ENCODE measurements around the gene CCDC17. TPM values are rescaled to one million over a fixed set of nuclear protein-coding genes. Genes with fewer than 3 reads are reported as not detected.

The CCDC17 gene
- total and polyA plus RNA-seq, 7 donors = 0.69 to 2.1 (median 1.2) TPM

DNA sequence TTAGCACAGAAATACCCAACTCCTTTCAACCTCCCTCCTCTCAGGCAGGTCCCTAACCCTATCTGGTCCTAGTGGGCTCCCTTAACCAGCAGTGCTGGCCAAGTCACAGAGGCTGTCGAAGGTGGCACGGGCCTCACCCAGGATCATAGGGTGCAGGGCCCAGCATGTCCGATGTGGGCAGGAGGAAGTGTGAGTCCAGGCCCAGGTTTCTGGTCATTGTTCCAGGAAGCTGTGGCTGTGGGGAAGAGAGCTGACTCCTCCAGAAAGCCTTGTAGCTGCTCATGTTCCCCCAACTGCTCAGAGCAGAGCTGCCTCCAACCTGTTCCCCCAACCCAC lies 2.4 kb downstream of the CCDC17 start:
- Histone ChIP-seq H3K27me3 (ENCODE audit: insufficient read depth in 3 of 3, low read length in 2 of 3) (no peaks in the 10 kb centered on the region), H3K27ac (peak overlapping the region; percentile 23), H3K4me3 (no peak overlapping the region), H3K9me3 (no peaks in the 10 kb centered on the region), H3K4me1 (no peaks in the 10 kb centered on the region), H3K36me3 (ENCODE audit: insufficient read depth in 1 of 2, low read depth in 1 of 2) (peaks cover 11 to 55% of the 10 kb centered on the region in 2 donors)
- peak; percentile 7 to 41 (median 22) for ATAC-seq
- intact Hi-C loops (cut with DNase I) = no loop called here
- 53 to 61% (median 57%) methylated on average over 3 of the region's 3 CpGs for WGBS, 3 donors
- no peak for DNase-seq
- TF ChIP-seq, protein P1, sequence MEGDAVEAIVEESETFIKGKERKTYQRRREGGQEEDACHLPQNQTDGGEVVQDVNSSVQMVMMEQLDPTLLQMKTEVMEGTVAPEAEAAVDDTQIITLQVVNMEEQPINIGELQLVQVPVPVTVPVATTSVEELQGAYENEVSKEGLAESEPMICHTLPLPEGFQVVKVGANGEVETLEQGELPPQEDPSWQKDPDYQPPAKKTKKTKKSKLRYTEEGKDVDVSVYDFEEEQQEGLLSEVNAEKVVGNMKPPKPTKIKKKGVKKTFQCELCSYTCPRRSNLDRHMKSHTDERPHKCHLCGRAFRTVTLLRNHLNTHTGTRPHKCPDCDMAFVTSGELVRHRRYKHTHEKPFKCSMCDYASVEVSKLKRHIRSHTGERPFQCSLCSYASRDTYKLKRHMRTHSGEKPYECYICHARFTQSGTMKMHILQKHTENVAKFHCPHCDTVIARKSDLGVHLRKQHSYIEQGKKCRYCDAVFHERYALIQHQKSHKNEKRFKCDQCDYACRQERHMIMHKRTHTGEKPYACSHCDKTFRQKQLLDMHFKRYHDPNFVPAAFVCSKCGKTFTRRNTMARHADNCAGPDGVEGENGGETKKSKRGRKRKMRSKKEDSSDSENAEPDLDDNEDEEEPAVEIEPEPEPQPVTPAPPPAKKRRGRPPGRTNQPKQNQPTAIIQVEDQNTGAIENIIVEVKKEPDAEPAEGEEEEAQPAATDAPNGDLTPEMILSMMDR (IDR thresholded peaks at IDR 0.05) = no peak

DNA sequence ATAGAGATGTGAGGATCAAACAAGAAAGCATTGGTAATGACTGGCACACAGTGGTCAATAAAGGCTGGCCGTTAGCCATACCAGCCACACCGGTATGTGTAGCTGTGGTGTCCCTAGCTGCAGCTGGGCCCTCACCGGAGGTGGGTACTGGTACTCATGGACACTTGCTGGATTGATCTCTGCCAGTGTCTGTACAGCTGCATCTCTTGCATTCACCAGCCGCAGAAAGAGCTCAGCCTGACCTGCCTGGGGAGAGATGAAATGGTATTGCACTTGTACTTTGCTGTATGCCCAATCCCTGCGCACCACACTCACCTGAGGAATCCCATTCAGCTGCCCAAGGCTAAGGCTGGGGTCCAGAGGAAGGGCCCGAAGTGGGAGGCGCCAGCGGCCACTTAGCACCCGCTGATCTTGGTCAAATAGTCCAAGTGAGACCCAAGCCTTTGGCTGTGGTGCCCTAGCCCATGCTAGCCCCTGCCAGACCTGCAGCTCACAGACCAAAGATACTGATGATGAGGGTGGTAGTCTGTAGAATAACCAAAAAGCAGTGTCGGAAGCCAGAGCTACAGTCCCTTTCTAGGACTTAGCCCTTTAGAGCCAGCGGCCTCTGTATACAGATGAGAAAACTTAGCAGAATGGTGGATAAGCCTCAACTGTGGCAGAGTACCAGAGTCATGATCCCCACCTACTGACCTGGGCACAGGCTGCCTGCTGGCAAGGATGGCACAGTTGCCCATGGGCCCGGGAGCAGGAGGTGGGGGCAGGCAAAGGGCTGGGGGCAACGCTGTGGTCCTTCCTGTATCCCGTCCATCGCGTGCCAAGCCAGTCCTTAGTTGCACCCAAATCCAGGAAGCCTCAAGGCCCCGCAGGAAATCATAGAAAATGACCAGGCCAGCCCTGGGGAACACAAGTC lies 3.0 kb downstream of the CCDC17 start:
- Histone ChIP-seq H3K9me3 (no peaks in the 10 kb centered on the region), H3K36me3 (ENCODE audit: insufficient read depth in 1 of 2, low read depth in 1 of 2) (peaks cover 14 to 55% of the 10 kb centered on the region in 2 donors), H3K4me3 (no peak overlapping the region), H3K27me3 (ENCODE audit: insufficient read depth in 3 of 3, low read length in 2 of 3) (no peaks in the 10 kb centered on the region), H3K4me1 (no peaks in the 10 kb centered on the region), H3K27ac (peak overlapping the region; percentile 23)
- peak in 3 of 4 donors; percentile 4 to 16 (median 15) for ATAC-seq
- TF ChIP-seq, protein P1 (IDR thresholded peaks at IDR 0.05) = no peak
- intact Hi-C loops (cut with DNase I) = no loop called here
- DNase-seq = no peak
- WGBS, 3 donors = 77 to 87% (median 85%) methylated on average over 17 of the region's 17 CpGs

DNA sequence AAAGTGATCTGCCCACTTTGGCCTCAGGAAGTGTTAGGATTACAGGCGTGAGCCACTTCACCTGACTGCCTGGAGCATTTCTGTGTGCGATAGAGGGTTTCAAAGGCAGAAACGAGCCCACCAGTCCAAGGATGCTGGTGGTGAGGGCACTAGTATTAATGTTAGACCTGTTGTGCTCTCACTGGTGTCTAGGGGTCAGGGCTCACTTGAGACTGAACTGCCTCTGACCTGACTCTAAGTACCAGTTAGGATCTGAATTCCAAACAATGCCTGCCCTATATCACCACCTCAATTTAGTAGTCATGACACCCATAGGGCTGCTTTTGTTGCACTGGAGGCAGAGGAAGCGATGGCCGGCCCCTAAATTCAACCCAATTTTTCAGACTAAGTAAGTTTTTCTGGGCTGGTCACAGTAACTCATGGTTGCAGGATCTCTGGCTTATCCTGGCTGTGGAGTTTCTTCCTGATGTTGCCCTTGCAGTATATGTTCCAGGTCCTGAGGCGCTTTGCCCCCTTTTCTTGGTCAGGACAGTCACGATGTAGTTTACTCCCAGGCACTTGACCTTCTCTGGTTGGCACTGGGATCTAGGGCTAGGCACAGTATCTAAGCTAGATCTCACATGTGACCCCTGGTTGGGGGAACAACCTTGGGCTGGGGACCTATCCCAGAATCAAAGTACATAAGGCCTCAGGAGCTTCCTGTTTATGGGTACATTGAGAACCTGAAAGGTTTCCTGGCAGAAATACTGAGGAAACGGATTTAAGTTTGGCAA lies 4.5 kb downstream of the CCDC17 start:
- Histone ChIP-seq H3K9me3 (no peaks in the 10 kb centered on the region), H3K27ac (no peak overlapping the region), H3K4me1 (no peaks in the 10 kb centered on the region), H3K36me3 (ENCODE audit: insufficient read depth in 1 of 2, low read depth in 1 of 2) (peaks cover 18 to 64% of the 10 kb centered on the region in 2 donors), H3K27me3 (ENCODE audit: insufficient read depth in 3 of 3, low read length in 2 of 3) (no peaks in the 10 kb centered on the region), H3K4me3 (no peak overlapping the region)
- intact Hi-C loops (cut with DNase I) = no loop called here
- WGBS, 3 donors = 62 to 71% (median 68%) methylated on average over 8 of the region's 8 CpGs
- no peak for DNase-seq
- TF ChIP-seq, protein P1 (IDR thresholded peaks at IDR 0.05) = no peak
- ATAC-seq = no peak

DNA sequence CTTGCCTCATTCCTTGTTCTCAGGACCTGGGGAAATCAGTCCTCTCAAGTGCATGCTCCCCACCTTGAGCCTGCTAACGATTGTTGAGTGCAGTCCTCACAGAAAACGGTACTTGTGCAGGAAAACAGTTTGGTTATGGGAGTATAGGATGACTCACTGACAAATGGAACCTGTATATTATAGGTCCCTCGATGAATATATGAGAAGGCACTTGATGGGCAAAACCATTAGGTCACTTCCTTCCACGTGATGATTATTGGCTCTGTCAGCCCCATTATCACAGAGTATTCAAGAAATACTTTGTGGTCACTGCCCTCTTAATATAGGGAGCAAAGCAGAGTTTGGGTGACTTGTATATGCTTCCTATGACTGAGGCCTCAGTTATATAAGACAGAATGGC lies 6.2 kb downstream of the CCDC17 start:
- ATAC-seq (no peak), DNase-seq (no peak)
- H3K4me3 ChIP-seq = no peak overlapping the region
- H3K9me3 ChIP-seq = no peaks in the 10 kb centered on the region
- no peaks in the 10 kb centered on the region for H3K4me1 ChIP-seq
- TF ChIP-seq, protein P1 (IDR thresholded peaks at IDR 0.05) = no peak
- H3K36me3 ChIP-seq (ENCODE audit: insufficient read depth in 1 of 2, low read depth in 1 of 2) = peaks cover 18 to 77% of the 10 kb centered on the region in 2 donors
- no peaks in the 10 kb centered on the region for H3K27me3 ChIP-seq (ENCODE audit: insufficient read depth in 3 of 3, low read length in 2 of 3)
- intact Hi-C loops (cut with DNase I) = no loop called here
- 65 to 76% (median 67%) methylated on average over 4 of the region's 4 CpGs for WGBS, 3 donors
- no peak overlapping the region for H3K27ac ChIP-seq

Measured in psoas muscle (tissue), 8 donors.